ENCODE data around the gene ADAM33.

DNA sequence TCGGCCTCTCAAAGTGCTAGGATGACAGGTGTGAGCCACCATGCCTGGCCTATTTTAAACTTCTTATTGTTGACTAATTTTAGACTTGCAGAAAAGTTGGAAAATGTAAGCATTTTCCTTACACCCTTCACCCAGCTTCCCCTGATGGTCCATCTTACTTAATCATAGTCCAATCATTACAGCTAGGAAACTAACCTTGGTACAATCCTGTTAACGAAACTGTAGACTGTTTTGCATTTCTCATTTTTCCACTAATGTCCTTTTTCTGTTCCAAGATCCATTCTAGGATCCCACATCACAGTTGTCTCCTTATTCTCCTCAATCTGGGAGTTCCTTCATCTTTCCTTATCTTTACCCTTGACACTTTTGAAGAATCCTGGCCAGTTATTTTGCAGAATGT, 18.0 kb downstream of the ADAM33 start:
- TF ChIP-seq, protein P1, sequence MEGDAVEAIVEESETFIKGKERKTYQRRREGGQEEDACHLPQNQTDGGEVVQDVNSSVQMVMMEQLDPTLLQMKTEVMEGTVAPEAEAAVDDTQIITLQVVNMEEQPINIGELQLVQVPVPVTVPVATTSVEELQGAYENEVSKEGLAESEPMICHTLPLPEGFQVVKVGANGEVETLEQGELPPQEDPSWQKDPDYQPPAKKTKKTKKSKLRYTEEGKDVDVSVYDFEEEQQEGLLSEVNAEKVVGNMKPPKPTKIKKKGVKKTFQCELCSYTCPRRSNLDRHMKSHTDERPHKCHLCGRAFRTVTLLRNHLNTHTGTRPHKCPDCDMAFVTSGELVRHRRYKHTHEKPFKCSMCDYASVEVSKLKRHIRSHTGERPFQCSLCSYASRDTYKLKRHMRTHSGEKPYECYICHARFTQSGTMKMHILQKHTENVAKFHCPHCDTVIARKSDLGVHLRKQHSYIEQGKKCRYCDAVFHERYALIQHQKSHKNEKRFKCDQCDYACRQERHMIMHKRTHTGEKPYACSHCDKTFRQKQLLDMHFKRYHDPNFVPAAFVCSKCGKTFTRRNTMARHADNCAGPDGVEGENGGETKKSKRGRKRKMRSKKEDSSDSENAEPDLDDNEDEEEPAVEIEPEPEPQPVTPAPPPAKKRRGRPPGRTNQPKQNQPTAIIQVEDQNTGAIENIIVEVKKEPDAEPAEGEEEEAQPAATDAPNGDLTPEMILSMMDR (conservative IDR thresholded peaks at IDR 0.05; ENCODE audit: low read depth, low read length) = no peak
- TF ChIP-seq EZH2 (IDR thresholded peaks at IDR 0.05; ENCODE audit: borderline replicate concordance, low read depth, low read length, poor library complexity, severe bottlenecking) = no peak

Data from A673 (cell line).